ENCODE data around the gene C16orf95.

C16orf95 gene

GRCh38 chr16:87346517-87347060 is 29.4 kb upstream of the C16orf95 start:
- Histone ChIP-seq H3K36me3 (ENCODE audit: low read depth) (peaks cover 28% of the 10 kb centered on the region), H3K4me3 (ENCODE audit: severe bottlenecking) (no peak overlapping the region), H3K27me3 (ENCODE audit: insufficient read depth, poor library complexity, severe bottlenecking) (no peaks in the 10 kb centered on the region), H3K27ac (ENCODE audit: poor library complexity, severe bottlenecking) (no peak overlapping the region), H3K4me1 (ENCODE audit: insufficient read depth, poor library complexity, severe bottlenecking) (no peaks in the 10 kb centered on the region), H3K9me3 (ENCODE audit: severe bottlenecking) (no peaks in the 10 kb centered on the region)
- DNase-seq (ENCODE audit: low spot score) (peak; percentile 42), ATAC-seq (ENCODE audit: low read depth) (no peak)
- no peak for TF ChIP-seq CTCF (IDR thresholded peaks at IDR 0.05; ENCODE audit: poor library complexity, severe bottlenecking)

- Histone ChIP-seq H3K4me3 (ENCODE audit: severe bottlenecking) (no peak overlapping the region), H3K4me1 (ENCODE audit: insufficient read depth, poor library complexity, severe bottlenecking) (no peaks in the 10 kb centered on the region), H3K9me3 (ENCODE audit: severe bottlenecking) (no peaks in the 10 kb centered on the region), H3K36me3 (ENCODE audit: low read depth) (peaks cover 33% of the 10 kb centered on the region), H3K27me3 (ENCODE audit: insufficient read depth, poor library complexity, severe bottlenecking) (no peaks in the 10 kb centered on the region), H3K27ac (ENCODE audit: poor library complexity, severe bottlenecking) (no peak overlapping the region)
- ATAC-seq (ENCODE audit: low read depth): no peak
- DNase-seq (ENCODE audit: low spot score): peak; percentile 59
- no peak for TF ChIP-seq CTCF (IDR thresholded peaks at IDR 0.05; ENCODE audit: poor library complexity, severe bottlenecking)
Measured at GRCh38 chr16:87345726-87346424, 28.7 kb upstream of the C16orf95 start.

- Histone ChIP-seq H3K27me3 (ENCODE audit: insufficient read depth, poor library complexity, severe bottlenecking) (no peaks in the 10 kb centered on the region), H3K27ac (ENCODE audit: poor library complexity, severe bottlenecking) (no peak overlapping the region), H3K4me3 (ENCODE audit: severe bottlenecking) (no peak overlapping the region), H3K36me3 (ENCODE audit: low read depth) (peaks cover 41% of the 10 kb centered on the region), H3K4me1 (ENCODE audit: insufficient read depth, poor library complexity, severe bottlenecking) (no peaks in the 10 kb centered on the region), H3K9me3 (ENCODE audit: severe bottlenecking) (no peaks in the 10 kb centered on the region)
- peak; percentile 46 for DNase-seq (ENCODE audit: low spot score)
- ATAC-seq (ENCODE audit: low read depth): no peak
- no peak for TF ChIP-seq CTCF (IDR thresholded peaks at IDR 0.05; ENCODE audit: poor library complexity, severe bottlenecking)
Measured at GRCh38 chr16:87344931-87345631, 27.9 kb upstream of the C16orf95 start.

GRCh38 chr16:87344165-87344930 is 27.2 kb upstream of the C16orf95 start:
- no peak for DNase-seq (ENCODE audit: low spot score)
- Histone ChIP-seq H3K36me3 (ENCODE audit: low read depth) (peaks cover 46% of the 10 kb centered on the region), H3K4me3 (ENCODE audit: severe bottlenecking) (no peak overlapping the region), H3K4me1 (ENCODE audit: insufficient read depth, poor library complexity, severe bottlenecking) (no peaks in the 10 kb centered on the region), H3K27ac (ENCODE audit: poor library complexity, severe bottlenecking) (no peak overlapping the region), H3K27me3 (ENCODE audit: insufficient read depth, poor library complexity, severe bottlenecking) (no peaks in the 10 kb centered on the region), H3K9me3 (ENCODE audit: severe bottlenecking) (no peaks in the 10 kb centered on the region)
- no peak for ATAC-seq (ENCODE audit: low read depth)
- no peak for TF ChIP-seq CTCF (IDR thresholded peaks at IDR 0.05; ENCODE audit: poor library complexity, severe bottlenecking)

Data from RWPE2 (cell line).